GM21528 (cell line): Measurements from ENCODE around the gene PARVG.

Experiments used
- ATAC-seq: cut with Tn5 transposase; IDR thresholded peaks from one replicate; pipeline ENCODE4 v1.9.1; 2021; ENCODE audit warnings: mild to moderate bottlenecking, moderate library complexity; ENCODE audit not compliant: unreplicated experiment, low FRiP score

The PARVG gene

DNA sequence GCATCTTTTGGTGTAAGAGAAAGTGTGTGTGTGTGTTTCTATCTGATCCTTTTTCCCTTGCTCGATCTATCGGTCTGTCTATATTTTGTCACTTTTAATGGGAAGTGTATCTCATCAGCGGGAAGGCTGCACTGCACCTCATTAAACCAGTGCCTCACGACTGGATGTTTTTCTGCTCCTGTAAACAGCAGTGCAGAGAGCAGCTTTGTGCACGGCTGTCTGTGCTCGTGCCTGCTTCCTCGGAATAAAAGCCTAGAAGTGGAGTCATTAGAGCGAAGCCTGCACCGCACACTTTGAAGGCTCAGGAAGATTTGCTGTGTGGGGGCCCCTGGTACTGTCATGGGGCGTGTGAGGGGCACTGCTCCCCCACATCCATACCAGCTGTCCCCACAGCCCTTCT lies 27.0 kb upstream of the PARVG start:
- no peak for ATAC-seq

DNA sequence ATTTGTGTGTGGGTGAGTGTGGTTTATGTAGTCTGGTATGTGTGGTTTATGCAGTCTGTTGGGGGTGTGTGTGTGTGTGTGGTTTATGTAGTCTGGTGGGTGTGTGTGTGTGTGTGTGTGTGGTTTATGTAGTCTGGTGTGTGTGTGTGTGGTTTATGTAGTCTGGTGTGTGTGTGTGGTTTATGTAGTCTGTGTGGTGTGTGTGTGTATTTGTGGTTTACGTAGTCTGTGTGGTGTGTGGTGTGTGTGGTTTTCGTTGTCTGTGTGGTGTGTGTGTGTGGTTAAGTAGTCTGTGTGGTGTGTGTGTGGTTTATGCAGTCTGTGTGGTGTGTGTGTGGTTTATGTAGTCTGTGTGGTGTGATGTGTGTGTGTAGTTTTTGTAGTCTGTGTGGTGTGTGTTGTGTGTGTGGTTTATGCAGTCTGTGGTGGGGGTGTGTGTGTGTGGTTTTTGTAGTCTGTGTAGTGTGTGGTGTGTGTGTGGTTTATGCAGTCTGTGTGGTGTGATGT lies 26.2 kb upstream of the PARVG start:
- ATAC-seq: no peak

DNA sequence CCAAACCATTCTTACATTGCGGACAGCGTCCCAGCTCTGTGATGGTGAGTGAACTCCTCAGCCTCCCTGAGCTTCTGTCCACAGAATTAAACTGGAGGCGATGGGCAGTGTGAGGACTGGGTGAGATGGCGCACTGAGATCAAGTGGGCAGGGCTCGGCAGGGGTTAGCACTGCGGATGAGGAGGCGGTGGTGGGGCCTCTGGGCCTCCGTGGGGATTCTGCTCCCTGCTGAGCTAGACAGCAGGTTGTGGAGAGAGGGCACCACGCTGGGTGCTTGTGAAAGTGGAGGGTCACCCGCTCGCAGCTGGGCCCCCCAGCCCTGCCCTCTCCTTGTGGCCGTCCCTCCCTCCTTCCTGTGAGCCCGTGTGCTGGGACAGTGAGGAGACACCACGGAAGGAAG lies 25.6 kb upstream of the PARVG start:
- no peak for ATAC-seq

DNA sequence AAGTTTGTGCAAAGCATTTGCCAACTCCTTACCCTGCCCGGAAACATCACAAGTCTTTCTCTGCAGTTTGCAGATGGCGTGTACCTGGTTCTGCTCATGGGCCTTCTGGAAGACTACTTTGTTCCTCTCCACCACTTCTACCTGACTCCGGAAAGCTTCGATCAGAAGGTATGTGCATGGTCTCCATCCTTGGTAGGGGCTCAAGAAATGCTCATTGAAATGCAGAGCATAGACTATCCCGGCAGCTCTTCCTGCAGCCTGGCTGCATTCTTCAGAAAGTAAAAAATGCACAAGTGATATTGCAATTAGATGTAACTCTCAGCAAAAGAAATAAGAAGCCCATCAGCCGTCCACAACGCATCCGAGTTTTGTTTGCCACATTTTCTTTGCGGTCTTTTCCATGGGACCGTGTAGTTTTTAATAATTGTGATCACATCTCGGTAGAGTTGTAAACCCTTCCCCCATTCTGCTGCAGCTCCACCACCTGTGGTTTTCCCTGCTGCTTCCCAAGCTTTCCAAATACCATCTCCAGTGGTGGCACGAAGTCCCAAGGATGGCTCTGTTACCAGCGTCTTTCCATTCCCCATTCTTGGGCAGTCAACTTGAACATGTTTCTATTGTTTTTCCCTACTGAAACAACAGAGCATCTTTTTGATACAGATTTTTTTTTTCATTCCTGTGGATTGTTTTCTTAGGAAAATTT lies 22.7 kb upstream of the PARVG start:
- ATAC-seq: no peak

DNA sequence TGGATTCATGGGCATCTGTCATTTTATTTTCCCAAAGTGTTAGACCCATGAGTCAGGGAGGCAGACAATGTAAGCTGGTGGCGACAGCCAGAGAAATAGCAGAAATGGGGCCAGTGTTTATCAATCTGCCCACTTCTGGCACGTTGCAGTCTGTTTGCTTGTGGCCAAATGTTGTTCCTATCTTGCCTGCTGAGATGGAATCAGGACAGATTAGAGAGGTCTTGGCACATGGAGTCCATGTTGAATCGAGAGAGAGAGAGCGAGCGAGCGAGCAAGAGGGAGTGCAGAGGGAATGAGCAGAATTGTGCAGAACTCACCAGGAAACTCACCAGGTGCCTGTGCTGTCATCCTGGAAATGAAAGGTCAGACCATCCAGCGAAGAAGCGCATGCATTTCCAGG lies 21.9 kb upstream of the PARVG start:
- ATAC-seq: no peak

DNA sequence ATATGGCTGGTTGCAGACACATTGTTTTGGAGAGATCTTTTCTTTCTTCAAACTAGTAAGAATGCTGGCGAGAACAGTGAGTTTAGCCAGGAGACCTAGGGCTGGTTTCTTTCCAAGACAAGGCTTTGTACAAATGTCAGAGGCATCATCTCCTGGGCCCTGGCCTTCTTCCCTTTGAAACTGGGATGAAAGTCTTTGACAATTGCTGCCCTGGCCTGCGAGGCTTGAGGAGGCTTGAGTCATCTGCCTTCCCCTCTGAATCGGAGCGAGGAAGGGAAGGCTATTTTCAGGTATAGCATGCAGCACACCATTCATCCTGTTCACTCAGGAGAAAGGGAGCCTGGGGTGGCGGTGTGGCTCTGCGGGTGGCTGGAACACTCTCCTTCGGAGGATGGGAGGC lies 21.5 kb upstream of the PARVG start:
- ATAC-seq: no peak

DNA sequence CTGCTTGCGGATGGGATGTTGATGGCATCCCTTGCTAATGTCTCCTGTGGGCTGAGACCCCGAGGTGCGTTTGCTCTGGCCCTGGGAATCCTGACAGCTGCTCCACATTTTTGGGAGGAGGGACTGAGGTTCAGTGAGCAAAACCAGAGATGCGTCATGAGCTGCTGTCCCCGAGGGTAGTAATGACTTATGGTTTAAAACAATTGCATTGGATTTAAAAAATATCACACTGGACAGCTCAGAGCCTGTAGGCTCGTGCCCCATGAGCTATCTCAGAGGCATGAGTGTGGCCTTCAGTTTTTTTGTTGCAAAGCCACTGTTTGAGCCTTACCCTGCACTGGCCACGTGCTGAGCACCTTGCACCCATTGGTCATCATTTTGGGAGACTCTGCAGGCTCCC lies 20.9 kb upstream of the PARVG start:
- ATAC-seq: no peak

DNA sequence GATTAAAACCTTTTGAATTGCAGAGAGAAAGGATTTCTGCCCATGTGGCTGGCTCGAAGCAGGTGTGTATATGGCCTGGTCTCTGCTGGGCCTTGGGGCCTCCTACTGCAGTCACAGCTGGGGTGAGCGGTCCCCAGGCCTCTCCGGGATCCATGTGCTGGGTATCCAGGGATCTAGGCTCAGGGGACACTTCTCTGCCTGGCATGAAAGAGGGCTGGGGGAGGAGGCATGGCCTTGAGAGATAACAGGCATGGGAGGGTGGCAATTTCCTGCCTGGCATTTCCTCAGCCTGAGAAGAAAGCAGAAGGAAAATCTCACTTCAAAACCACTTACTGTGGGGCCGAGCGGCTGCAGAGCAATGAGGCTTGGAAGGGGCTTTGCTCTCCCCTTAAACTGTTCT lies 20.3 kb upstream of the PARVG start:
- no peak for ATAC-seq

DNA sequence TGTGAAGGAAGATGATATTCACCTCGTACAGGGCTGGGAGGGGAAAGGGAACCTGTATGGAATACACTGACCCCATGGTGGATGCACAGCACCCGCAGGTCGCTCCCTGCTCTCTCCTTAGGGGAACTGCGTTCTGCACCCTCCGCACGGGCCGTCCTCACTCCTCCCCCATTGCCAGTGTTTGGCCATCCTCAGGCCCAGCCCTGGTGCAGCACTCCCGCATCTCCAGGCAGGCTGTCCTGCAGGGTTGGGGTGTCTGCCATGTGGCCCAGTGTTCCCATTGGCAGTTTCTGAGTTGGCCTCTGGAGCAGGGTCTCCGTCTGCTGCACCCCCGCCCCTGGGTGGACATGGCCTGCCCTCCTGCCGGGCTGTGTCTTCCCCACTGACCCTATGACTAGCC lies 19.1 kb upstream of the PARVG start:
- ATAC-seq: no peak

DNA sequence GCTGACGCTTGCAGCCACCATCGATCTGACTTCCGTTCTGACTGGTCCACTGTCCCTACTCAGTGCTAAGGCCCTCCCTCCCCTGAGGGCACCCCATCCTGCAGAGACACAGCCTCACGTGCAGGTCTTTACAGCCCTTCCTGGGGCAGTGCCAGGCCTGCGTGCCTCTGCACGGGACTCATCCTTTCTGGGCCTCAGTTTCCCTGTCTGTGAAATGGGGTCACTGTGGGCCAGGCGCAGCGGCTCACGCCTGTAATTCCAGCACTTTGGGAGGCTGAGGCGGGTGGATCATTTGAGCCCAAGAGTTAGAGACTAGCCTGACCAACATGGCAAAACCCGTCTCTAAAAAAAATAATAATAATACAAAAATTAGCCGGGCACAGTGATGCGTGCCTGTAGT lies 17.8 kb upstream of the PARVG start:
- no peak for ATAC-seq

DNA sequence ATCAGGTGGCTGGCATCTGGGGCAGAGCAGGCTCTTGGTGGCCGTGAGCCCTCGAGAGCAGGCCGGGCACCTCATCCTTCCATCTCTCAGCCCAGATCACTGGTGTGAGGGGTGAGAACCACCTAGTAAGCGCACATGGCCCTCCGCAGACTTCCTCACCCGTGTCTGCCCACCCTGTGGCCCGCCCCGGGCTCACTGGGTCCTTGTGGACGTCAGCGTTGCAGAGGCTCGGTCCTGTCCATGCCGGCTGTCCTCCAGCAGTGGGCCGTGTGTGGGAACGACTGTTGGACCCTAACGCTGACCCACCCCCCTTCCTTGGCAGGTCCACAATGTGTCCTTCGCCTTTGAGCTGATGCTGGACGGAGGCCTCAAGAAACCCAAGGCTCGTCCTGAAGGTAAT lies 17.2 kb upstream of the PARVG start:
- ATAC-seq: no peak

DNA sequence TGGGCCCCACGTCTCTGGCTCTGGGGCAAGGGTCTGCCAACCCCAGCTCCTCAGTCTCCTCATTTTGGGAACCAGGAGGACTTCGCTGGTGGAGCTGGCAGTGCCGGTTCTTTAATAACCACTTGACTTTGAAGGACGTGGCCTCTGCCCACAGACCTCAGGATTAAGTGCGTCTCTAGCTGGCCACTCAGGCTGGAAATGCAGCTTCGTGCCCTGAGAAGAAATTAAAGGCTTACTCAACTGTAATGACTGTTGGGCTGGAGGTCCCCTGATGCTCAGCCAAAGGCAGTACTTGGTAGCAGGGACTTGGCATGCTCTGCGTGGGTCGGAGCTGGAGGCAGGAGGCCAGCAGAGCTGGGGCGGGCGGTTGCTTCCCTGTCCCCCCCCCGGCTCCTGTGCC lies 16.7 kb upstream of the PARVG start:
- ATAC-seq: no peak

DNA sequence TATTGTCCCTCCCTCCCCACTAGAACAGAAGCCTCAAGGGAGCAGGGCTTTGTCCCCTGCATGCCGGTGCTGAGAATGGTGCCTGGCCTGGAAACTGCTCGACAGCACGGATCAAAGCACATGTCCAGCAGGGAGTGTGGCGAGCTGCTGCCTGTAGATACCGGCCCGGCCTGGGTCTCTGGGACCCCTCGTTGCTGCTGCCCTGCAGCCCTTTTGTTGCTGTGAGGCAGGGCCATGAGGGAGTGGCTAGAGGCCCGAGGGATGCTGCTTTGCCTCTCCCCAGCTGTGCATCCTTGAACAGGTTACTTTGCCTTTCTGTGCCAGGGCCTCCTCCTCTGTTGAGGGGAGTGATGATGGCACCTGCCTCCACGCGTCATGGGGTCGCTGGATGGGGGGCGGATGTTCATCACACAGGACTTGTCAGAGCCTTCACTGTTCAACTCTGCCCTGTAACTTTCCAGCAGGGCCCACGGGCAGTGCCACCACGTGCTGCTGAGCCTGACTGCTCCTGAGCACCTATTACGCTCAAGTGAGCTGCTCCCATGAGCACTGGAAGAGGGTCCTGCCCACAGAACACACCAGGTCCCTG lies 15.3 kb upstream of the PARVG start:
- no peak for ATAC-seq

DNA sequence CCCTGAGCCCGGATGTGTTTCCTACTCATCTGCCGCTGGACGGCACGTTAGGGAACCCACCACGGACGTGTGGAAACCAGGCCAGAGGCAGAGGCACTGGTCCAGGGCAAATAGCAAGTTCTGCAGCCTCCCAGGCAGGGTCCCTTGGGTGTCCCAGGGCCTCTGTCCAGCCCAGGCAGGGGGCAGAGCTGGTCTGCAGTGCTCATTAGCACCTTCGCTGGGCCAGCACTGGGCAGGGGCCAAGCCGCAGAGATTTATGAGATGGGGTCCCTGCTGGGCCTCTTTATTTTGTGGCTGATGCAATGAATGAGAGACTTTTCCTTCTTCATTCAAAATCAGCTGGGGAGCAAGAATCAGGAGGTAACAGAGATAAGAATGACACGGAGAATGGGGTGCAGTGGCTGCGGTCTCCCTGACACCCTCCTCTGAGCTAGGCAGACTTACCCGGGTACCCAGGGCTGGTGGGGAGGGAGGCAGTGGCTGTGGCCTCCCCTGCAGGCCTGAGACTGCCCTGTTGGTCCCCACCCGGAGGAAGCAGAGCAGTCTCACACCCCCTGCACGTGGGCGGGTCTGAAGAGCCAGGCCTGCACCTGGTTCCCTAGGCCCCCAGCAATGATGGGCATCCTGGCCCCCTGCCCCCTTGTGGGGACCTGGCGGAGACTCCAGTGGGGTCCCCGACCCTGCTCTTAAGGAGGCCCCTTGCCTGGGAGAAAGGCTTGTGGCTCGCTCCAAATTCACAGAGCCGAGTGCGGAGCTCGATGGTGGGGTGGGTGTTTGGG lies 14.0 kb upstream of the PARVG start:
- no peak for ATAC-seq

DNA sequence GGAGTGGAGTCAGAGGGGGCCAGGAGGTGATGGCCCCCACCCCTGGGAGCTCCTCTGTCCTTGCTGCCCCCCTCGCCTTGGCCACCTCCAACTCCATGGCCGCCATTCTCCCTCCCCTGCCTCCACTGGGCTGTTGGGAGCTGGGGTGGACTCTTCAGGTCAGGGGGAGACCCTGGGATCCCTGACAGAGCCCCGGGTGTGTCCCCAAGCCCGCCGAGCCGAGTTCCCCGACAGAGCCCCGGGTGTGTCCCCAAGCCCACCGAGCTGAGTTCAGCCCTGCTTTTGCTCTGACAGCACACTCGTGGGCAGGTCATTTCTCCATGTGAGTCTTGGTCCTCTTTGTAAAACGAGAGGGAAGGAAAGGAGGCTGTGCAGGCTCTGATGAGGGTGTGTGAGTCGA lies 13.2 kb upstream of the PARVG start:
- no peak for ATAC-seq

DNA sequence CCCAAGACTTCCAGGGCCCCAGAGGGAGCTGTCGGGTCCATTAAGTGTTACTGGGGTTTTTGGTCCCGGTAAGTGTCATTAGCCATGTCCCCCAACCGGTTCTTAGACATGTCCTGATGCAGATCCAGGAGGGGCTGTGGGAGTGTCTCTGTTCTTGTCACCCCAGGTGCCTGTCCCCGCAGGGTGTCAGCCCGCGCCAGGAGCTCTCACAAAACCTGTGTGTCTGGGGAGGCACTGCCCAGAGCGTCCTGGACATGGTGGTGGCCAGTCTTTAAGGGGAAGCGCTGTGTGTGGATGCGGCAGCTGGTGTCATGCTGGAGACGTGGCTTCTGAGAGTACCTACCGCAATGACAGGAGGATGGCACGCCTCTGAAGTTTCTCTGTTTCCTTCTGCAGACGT lies 12.5 kb upstream of the PARVG start:
- no peak for ATAC-seq

DNA sequence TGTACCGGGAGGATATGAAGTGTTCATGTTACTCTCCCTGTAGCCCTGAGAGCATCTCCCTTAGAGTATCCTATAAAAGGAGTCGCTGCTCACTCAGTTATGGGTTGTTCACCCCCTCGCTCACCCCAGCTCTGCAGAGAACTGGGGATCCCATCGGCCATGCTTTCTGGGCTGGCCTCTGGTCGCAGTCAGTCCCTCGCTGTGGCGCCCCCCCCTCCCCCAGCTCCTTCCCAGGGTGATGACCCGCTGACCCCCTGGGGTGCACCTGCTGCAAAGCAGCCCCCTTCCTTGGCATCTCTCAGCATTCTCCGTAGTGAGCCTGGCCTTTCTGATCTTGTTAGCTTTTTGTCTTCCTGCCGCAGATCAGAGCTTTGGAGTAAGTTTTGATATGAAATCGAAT lies 10.3 kb upstream of the PARVG start:
- ATAC-seq: no peak

DNA sequence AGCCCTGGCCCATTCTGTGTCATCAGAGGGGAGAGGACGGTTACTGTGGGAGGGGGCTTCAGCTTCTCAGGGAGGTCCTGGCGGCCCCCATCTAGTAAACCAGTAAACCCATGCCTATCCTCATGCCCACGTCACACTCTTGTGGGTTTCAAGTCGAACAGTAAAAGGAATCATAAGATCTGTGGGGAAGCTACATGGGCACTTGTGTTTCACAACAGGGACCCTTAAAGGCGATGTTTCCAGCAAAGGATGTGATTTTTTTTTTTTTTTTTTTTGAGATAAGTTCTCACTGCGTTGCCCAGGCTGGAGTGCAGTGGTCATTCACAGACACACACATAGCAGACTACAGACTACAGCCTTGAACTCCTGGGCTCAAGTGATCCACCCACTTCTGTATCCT lies 9.2 kb upstream of the PARVG start:
- ATAC-seq: no peak

DNA sequence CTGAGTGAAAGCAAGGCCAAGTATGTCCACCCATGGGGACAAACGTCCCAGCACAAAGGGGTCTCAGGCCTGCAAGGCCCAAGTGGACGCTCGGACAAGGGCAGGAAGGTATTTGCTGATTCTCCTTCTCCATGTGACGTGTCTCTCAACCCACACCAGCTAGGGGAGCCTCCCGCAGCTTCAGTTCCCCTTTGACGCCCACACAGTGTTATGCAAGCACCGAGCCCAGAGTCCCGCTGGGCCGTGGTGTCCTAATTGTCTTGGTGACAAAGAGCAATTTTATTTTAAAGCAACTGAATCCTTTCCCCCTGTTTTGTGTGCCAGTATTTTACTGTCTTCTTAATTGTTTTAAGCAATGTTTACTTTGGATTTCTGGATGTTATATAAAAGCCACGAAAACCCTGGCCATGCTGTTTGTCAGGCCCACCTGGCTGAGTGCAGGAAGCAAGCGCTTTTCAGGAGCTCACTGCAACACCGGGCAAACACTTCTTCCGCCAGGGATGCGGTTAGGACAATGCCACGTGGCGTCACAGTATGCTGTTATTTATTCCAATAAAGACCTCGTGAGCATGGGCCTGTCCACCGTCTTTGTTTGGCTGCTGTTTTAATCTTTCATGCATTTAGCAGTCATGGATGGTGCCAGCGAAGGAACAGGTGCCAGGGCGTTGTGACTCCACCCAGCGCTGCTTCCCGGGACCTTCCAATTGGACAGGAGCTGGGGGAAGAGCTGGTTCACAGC lies 8.2 kb upstream of the PARVG start:
- no peak for ATAC-seq

DNA sequence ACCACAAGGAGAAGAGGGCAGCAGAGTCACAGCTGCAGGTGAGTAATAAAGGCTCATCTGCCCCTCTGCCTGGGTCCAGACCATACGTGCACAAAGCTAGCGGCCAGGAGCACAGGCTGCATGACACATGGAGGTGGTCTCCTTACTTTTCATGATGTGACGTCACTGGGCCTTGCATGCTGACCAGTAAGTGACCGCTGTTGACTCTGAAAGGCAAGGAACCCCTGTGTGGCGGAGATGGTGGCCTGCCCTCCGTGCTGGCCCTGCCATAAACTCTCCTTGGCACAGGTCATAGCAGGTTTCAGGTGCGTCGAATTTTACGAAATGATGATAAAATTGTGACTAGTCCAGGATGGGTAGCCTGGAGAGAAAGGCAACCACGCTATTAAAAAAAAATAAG lies 7.6 kb upstream of the PARVG start:
- no peak for ATAC-seq

DNA sequence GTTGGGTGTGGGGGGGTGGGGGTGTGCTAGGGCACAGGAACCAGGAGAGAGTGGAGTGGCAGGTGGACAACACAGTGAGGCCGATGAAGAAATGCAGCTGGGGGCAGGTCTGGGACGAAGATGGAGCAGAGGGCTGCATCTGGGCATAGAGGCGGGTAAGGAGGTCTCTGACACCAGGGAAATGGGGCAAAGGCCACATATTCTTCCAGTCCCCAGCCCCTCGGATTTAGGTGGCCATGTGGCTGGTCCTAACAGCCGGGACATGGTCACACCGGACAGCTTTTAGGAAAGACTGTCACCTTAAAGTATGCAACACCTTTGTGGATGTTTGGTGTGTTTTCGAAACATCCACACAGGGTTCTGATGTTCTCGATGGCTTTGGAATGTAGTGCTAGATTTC lies 5.0 kb upstream of the PARVG start:
- ATAC-seq: no peak
